NT2/D1 (cell line): ENCODE data around the gene AKR1E2.

Experiments used
- SUZ12 ChIP-seq: IDR thresholded peaks from 2 replicates; pipeline ENCODE4 v1.6.1; 2011; ENCODE audit not compliant: insufficient read length, insufficient read depth; ENCODE audit errors: extremely low read depth
- YY1 ChIP-seq: IDR thresholded peaks from 2 replicates; pipeline ENCODE4 v1.6.1; 2011; ENCODE audit not compliant: insufficient read length, insufficient read depth
- ZNF274 ChIP-seq: IDR thresholded peaks from 2 replicates; pipeline ENCODE4 v1.6.1; 2011; ENCODE audit warnings: mild to moderate bottlenecking, low read depth, low read length

GRCh38 chr10:4802711-4803487 is 23.1 kb upstream of the AKR1E2 start:
- no peak for TF ChIP-seq ZNF274
- no peak for TF ChIP-seq YY1
- TF ChIP-seq SUZ12, result no peak
